HCT116 (cell line): ENCODE results near the gene ZFAND6. TPM values are rescaled to one million over a fixed set of nuclear protein-coding genes. Genes with fewer than 3 reads are reported as not detected.
"Not testable (repeated sequence)": the region's sequence is repeated elsewhere in the genome, so short reads cannot be mapped to it uniquely, and the experiment has no call there.

Source experiments
- ATAC-seq: fragments of 200-7000 bp; cut with Tn5 transposase; 2 replicates; pipeline ENCODE4 v1.9.1; 2020; ENCODE audit warnings: mild to moderate bottlenecking, moderate library complexity
- BruUV-seq: library from RNA; stranded (reverse); fragments of 400-500 nt; replicated peaks from 2 replicates; lab custom pipeline; 2021; lab: Mats Ljungman, UMichigan
- CTCF ChIA-PET: fragments of 300-600 bp; sonication (Branson Sonifier 250); formaldehyde crosslinking; loops from one replicate; lab custom pipeline; 2021; ENCODE audit warnings: antibody characterized with exemption; lab: Charles Lee
- POLR2A ChIA-PET: fragments of 300-600, 350-600 bp; sonication (Branson Sonifier 250); formaldehyde crosslinking; loops from one replicate; lab custom pipeline; 2021; ENCODE audit warnings: antibody characterized with exemption; lab: Charles Lee
- RAD21 ChIA-PET, 2 experiments: fragments of 300-600 bp; sonication (Branson Sonifier 250); formaldehyde crosslinking; loops; one replicate each; lab custom pipeline; 2023; ENCODE audit warnings: low total read pairs in 2 of 2; ENCODE audit not compliant: uncharacterized antibody in 2 of 2, unreplicated experiment in 2 of 2, low non-redundant PET in 1 of 2; lab: Charles Lee
- DNase-seq: peaks from one replicate; pipeline ENCODE4 v3.0.0-alpha.2; 2010; ENCODE audit warnings: low read depth, low spot score
- H2AFZ ChIP-seq: fragments of 200-600 bp; shearing (Covaris generic), sonication (generic); 2 replicates; pipeline ENCODE4 v1.6.1; 2017; ENCODE audit warnings: low read depth, mixed run types, mixed read lengths, antibody characterized with exemption, low read length; ENCODE audit not compliant: poor library complexity, severe bottlenecking
- H3K27ac ChIP-seq: 2 replicates; pipeline ENCODE4 v1.5.1; 2012; ENCODE audit warnings: low read depth, low read length
- H3K27me3 ChIP-seq: fragments of 200-600 bp; sonication (generic); 2 replicates; pipeline ENCODE4 v1.6.1; 2016; ENCODE audit warnings: mixed run types, low read length, mixed read lengths; ENCODE audit not compliant: insufficient read depth
- H3K36me3 ChIP-seq, 2 experiments: fragments of 200-500 bp in 1 of 2; fragments of 200-600 bp in 1 of 2; sonication (Bioruptor generic) in 1 of 2; sonication (generic) in 1 of 2; 2 replicates each; pipeline versions ENCODE4 v1.5.1 to v1.6.1; 2014 to 2016; ENCODE audit warnings: low read length in 2 of 2, inconsistent platforms in 1 of 2, mixed read lengths in 1 of 2, mixed run types in 1 of 2; ENCODE audit not compliant: insufficient read depth in 2 of 2, control insufficient read depth in 1 of 2
- H3K4me1 ChIP-seq, 2 experiments: fragments of 200-600 bp in 1 of 2; sonication (generic) in 1 of 2; 2 replicates each; pipeline versions ENCODE4 v1.5.1 to v1.6.1; 2012 to 2017; ENCODE audit warnings: low read length in 2 of 2, inconsistent platforms in 1 of 2, mild to moderate bottlenecking in 1 of 2, mixed read lengths in 1 of 2, mixed run types in 1 of 2, moderate library complexity in 1 of 2; ENCODE audit not compliant: insufficient read depth in 2 of 2, control insufficient read depth in 1 of 2
- H3K4me2 ChIP-seq: fragments of 200-600 bp; sonication (generic); 2 replicates; pipeline ENCODE4 v1.6.1; 2017; ENCODE audit warnings: mixed run types, low read length, mixed read lengths
- H3K4me3 ChIP-seq, 2 experiments: fragments of 200-600 bp in 1 of 2; sonication (generic) in 1 of 2; replicated peaks in 1 of 2; 2 replicates each; pipeline ENCODE4 v1.5.1; 2011 to 2016; ENCODE audit warnings: low read length in 2 of 2, control low read depth in 1 of 2, low read depth in 1 of 2, mild to moderate bottlenecking in 1 of 2, mixed read lengths in 1 of 2, mixed run types in 1 of 2
- H3K79me2 ChIP-seq: fragments of 200-600 bp; sonication (generic); 2 replicates; pipeline ENCODE4 v1.6.1; 2017; ENCODE audit warnings: mild to moderate bottlenecking, mixed run types, low read length, moderate library complexity, mixed read lengths; ENCODE audit not compliant: insufficient read depth
- H3K9ac ChIP-seq: fragments of 200-600 bp; sonication (generic); 2 replicates; pipeline ENCODE4 v1.6.1; 2016; ENCODE audit warnings: low read length, mixed read lengths
- H3K9me2 ChIP-seq: fragments of 200-600 bp; sonication (generic), shearing (Covaris generic); 2 replicates; pipeline ENCODE4 v1.6.1; 2017; ENCODE audit warnings: mixed run types, mild to moderate bottlenecking, moderate library complexity; ENCODE audit not compliant: insufficient read depth
- H3K9me3 ChIP-seq, 2 experiments: fragments of 200-500 bp in 1 of 2; fragments of 200-600 bp in 1 of 2; sonication (Bioruptor generic) in 1 of 2; sonication (generic) in 1 of 2; 2 replicates each; pipeline ENCODE4 v1.6.1; 2014 to 2017; ENCODE audit warnings: low read length in 2 of 2, mixed read lengths in 2 of 2, inconsistent platforms in 1 of 2, low read depth in 1 of 2, mild to moderate bottlenecking in 1 of 2, mixed run types in 1 of 2, moderate library complexity in 1 of 2; ENCODE audit not compliant: control insufficient read depth in 1 of 2, insufficient read depth in 1 of 2
- H4K20me1 ChIP-seq: fragments of 200-600 bp; sonication (generic), shearing (Covaris generic); 2 replicates; pipeline ENCODE4 v1.6.1; 2017; ENCODE audit warnings: mixed run types, mild to moderate bottlenecking, moderate library complexity; ENCODE audit not compliant: insufficient read depth
- CTCF ChIP-seq, 3 experiments: fragments of 200-600 bp in 1 of 3; sonication (generic) in 1 of 3; IDR thresholded peaks in 2 of 3; conservative IDR thresholded peaks in 1 of 3; 2 replicates each; pipeline ENCODE4 v1.5.1; 2012 to 2017; ENCODE audit warnings: low read depth in 2 of 3, low read length in 2 of 3, antibody characterized with exemption in 1 of 3, borderline replicate concordance in 1 of 3, control low read depth in 1 of 3, mild to moderate bottlenecking in 1 of 3, mixed read lengths in 1 of 3, mixed run types in 1 of 3, moderate library complexity in 1 of 3; ENCODE audit not compliant: insufficient read depth in 1 of 3
- TCF7L2 ChIP-seq: IDR thresholded peaks from 2 replicates; pipeline ENCODE4 v1.7.0; 2011; ENCODE audit warnings: borderline replicate concordance, inconsistent platforms; ENCODE audit not compliant: insufficient read depth, insufficient read length; ENCODE audit errors: extremely low read depth
- intact Hi-C: fragments of 100-400 bp; cut with micrococcal nuclease; formaldehyde crosslinking; loops from 2 replicates; pipeline ENCODE4 v1.10.0; 2022
- total RNA-seq: library from RNA; stranded (reverse); gene quantifications from one replicate; pipeline ENCODE4 v1.2.1, GENCODE V29; 2021; ENCODE audit not compliant: unreplicated experiment

Gene ZFAND6
- total RNA-seq, 1 experiment from 2014 or later = 51.3 TPM

- RAD21 ChIA-PET, H2AFZ ChIP-seq, intact Hi-C loops, H3K4me3 ChIP-seq, BruUV-seq, DNase-seq, H3K79me2 ChIP-seq, POLR2A ChIA-PET, H3K9ac ChIP-seq, H4K20me1 ChIP-seq, H3K9me2 ChIP-seq, H3K27me3 ChIP-seq, H3K27ac ChIP-seq, H3K9me3 ChIP-seq, H3K36me3 ChIP-seq, ATAC-seq, CTCF ChIA-PET: not testable (repeated sequence)
- peak overlapping the region; percentile 20; the same call in 1 of the 2 replicates for H3K4me2 ChIP-seq
- peak; percentile 71 for TF ChIP-seq TCF7L2
- H3K4me1 ChIP-seq = peaks cover 12 to 28% of the 10 kb centered on the region in 2 experiments; a peak in 3 of 4 replicates
Measured at GRCh38 chr15:80155378-80156175, 96.1 kb downstream of the ZFAND6 start.

DNA sequence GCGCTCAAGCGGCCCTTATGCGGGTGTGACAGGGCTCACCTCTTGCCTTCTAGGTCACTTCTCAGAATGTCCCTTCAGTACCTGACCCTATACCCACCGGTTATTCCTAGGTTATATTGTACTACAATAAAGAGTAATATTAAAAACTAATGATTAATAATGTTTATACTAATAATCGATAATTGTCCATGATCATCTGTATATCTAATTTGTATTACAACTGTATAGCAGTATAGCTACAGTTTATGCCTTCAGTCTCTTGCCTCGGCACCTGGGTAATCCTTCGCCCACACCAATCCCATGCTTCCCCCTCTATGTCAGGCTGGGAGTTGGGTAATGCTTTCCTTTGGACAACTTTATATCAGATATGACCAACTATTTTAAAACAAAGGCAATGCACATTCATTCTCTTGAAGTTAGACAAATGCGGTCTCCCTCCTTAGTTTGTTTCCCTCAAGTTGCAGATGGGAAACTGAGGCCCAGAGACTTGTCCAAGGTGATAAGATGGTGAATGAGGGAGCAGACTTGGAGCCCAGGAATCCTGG is 96.8 kb downstream of the ZFAND6 start:
- ChIA-PET RAD21 (interaction anchor here in 1 of 2 experiments (0.6 kb wide), 1 partner anchor 12 kb away, joined by 3 read pairs; no protein-coding TSS in a partner anchor), POLR2A (no interaction called here), CTCF (no interaction called here)
- no TSS peak for BruUV-seq
- Histone ChIP-seq H2AFZ (no peak overlapping the region), H3K9ac (no peak overlapping the region), H3K4me3 (no peak overlapping the region), H3K9me2 (no peaks in the 10 kb centered on the region), H3K79me2 (no peaks in the 10 kb centered on the region), H3K27ac (no peak overlapping the region), H3K4me2 (no peak overlapping the region), H3K9me3 (no peaks in the 10 kb centered on the region), H4K20me1 (no peaks in the 10 kb centered on the region), H3K36me3 (no peaks in the 10 kb centered on the region), H3K27me3 (no peaks in the 10 kb centered on the region), H3K4me1 (peaks cover 12 to 31% of the 10 kb centered on the region in 2 experiments; a peak in 3 of 4 replicates)
- ATAC-seq = no peak
- intact Hi-C loops = no loop called here
- TF ChIP-seq CTCF (IDR thresholded peaks at IDR 0.05 in 2 of 3, conservative IDR thresholded peaks at IDR 0.05 in 1 of 3; ENCODE audit: borderline replicate concordance in 1 of 3, insufficient read depth in 1 of 3, low read depth in 2 of 3, low read length in 2 of 3) = no peak
- DNase-seq = no peak
